A549 treated with AZD9567 at 1 μM for 4 hours (cell line): ENCODE results near the gene TAPBPL. TPM values are rescaled to one million over a fixed set of nuclear protein-coding genes. Genes with fewer than 3 reads are reported as not detected.

Experiments
- total RNA-seq: library from RNA; stranded (reverse); fragments of 200-300 nt; extraction: Qiagen RNA extraction; gene quantifications from 5 replicates; pipeline ENCODE4 v1.2.3, GENCODE V29; 2022; ENCODE audit not compliant: insufficient read depth

The TAPBPL gene, protein sequence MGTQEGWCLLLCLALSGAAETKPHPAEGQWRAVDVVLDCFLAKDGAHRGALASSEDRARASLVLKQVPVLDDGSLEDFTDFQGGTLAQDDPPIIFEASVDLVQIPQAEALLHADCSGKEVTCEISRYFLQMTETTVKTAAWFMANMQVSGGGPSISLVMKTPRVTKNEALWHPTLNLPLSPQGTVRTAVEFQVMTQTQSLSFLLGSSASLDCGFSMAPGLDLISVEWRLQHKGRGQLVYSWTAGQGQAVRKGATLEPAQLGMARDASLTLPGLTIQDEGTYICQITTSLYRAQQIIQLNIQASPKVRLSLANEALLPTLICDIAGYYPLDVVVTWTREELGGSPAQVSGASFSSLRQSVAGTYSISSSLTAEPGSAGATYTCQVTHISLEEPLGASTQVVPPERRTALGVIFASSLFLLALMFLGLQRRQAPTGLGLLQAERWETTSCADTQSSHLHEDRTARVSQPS
- 3.3 to 7.1 TPM (median 3.7 TPM) in 5 replicates for total RNA-seq

GRCh38 chr12:6451348-6452244, at the start of gene TAPBPL:
Gene TAPBPL (plus strand): TSS chr12:6452042. CDS start chr12:6452249, 207 bp downstream.

GRCh38 chr12:6444704-6445688, 6.8 kb upstream of the TAPBPL start, which contains the start of gene CD27:
Gene CD27 (plus strand): TSS chr12:6444955. CDS start chr12:6445096, 141 bp downstream.

DNA sequence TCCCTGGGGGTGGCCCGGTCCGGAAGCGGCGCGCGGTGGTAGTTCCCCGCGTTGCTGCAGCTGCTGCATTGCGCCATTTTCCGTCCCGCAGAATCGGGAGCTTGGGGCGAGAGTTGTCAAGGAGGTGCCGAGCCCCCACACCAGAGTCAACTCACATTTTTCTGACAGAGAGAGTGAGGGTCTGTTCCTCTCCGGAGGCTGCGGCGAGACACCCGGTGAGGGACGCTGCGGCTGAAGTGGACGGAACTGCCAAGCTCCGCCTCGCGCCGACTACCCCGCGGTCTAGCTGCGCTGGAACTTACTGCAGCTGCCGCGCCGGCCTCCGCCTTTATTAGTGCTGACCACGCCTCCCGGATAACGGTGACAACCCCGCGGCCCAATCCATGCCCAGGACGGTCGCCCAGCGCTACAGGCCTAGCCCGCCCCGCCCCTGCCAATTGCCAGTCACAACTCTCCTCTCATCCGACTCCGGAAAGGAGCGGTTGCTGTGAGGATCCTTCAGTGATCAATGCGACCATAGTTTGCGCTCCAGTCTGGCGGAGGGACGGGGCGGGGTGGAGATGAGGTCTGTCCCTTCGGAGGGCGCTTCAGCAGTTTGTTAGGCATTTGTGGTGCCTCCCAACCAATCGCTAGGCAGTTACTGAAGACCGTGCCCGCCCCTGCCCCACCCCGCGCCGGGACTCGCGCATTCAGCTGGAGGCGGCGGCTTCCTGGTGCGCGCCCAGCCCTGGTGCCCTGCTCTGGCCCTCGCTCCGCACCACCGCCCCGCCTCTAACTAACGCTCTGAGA, 18.7 kb downstream of the TAPBPL start, which contains the start of gene VAMP1:
Gene VAMP1 (minus strand): TSS at position 303 of the 789 bp plus-strand sequence. CDS start 146 bp downstream, at position 157.

DNA sequence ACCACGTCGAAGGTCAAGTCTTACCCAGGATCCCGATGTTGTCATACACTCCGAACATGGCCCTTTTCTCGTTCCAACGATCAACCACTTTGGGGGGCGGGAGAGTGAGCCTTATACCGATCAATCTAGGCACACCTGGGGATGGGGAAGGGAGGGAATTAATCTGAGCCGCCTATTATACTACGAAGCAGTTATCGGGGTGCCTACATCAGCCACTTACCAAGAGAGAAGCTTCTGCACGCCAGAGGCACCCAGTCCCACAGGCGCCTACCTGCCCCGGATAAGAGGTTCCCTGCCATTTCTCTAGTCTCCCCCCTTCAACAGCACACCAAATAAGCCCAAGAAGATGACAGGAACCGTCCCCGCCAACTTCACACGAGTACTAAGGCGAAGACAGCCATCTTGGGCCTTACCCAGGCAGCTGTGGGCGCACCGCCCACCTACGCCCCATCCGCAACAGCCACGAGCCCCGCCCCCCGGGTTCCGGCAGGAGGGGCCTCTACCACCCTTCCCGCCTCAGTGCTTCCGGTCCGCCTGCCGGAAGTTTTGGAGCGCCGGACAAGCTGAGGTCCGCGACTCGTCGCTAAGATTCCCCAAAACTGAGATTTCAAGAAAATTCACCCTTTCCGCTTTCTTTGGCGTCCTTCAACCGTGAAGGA, 41.1 kb downstream of the TAPBPL start, which contains the start of gene MRPL51:
Gene MRPL51 (minus strand): TSS at position 425 of the 659 bp plus-strand sequence. CDS start 126 bp downstream, at position 299.

DNA sequence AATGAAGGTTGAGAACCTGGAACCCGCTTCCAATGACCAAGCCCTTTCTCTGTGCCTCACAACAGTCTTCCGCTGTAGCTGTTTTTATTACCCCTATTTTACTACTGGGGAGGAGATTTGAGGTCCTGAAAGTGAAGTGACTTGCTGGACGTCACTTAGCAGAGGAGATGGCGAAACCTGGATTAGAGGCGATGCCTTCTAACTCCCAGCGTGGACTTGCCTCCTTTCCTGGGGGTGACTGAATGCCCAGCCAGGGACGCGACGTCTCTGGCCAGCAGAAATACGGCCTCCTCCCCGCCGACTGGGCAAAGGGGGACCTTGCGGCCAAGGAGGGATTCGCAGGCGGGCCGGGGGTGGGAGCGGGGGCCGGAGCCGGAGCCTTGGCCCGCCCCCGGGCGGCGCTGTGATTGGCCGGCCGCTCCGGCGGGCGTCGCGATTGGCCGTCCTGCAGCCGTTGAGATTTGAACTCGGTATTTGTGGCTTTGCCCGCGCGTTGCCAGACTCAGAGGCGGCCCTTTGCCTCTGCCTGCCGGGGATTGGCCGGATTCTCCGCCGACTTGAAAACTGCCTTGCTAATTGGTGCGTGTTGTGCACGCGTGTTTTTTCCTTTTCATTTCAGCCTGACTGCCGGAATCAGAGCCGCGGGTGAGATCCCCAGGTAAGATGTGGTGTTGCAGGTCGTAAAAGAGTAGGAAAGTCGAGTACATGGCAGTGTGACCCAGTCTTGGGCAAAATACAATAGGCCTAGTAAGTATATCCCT, 41.8 kb downstream of the TAPBPL start, which contains the start of gene NCAPD2:
Gene NCAPD2 (plus strand): TSS at position 606 of the 761 bp plus-strand sequence. CDS start 997 bp downstream, outside the sequence.

Other genes starting within 250 kb of the TAPBPL start
- 0.13 to 1.1 TPM (median 0.20 TPM) in 5 replicates for gene PLEKHG6, start 141.4 kb upstream of the TAPBPL start, total RNA-seq
- gene TNFRSF1A, start 110.0 kb upstream of the TAPBPL start, total RNA-seq = 353 to 773 TPM (median 449 TPM) in 5 replicates
- gene SCNN1A, start 76.5 kb upstream of the TAPBPL start, total RNA-seq = 13.9 to 31.3 TPM (median 14.8 TPM) in 5 replicates
- 185 to 209 TPM (median 207 TPM) in 5 replicates for gene LTBR, start 67.9 kb upstream of the TAPBPL start, total RNA-seq
- gene CD27, start 7.1 kb upstream of the TAPBPL start, total RNA-seq = not detected in 5 replicates
- 11.7 to 15.5 TPM (median 12.8 TPM) in 5 replicates for gene VAMP1, start 18.6 kb downstream of the TAPBPL start, total RNA-seq
- 294 to 317 TPM (median 305 TPM) in 5 replicates for gene MRPL51, start 41.2 kb downstream of the TAPBPL start, total RNA-seq
- gene NCAPD2, start 42.1 kb downstream of the TAPBPL start, total RNA-seq = 52.1 to 60.1 TPM (median 58.2 TPM) in 5 replicates
- 7,420 to 9,416 TPM (median 8,934 TPM) in 5 replicates for gene GAPDH, start 82.5 kb downstream of the TAPBPL start, total RNA-seq
- 1.1 to 1.8 TPM (median 1.4 TPM) in 4 of 5 replicates, not detected in the other for gene IFFO1, start 104.0 kb downstream of the TAPBPL start, total RNA-seq
- gene NOP2, start 116.2 kb downstream of the TAPBPL start, total RNA-seq = 106 to 116 TPM (median 109 TPM) in 5 replicates
- gene CHD4, start 155.3 kb downstream of the TAPBPL start, total RNA-seq = 54.8 to 124 TPM (median 56.2 TPM) in 5 replicates
- gene LPAR5, start 183.9 kb downstream of the TAPBPL start, total RNA-seq = 0.34 to 0.88 TPM (median 0.49 TPM) in 4 of 5 replicates, not detected in the other
- 0.06 to 0.38 TPM (median 0.17 TPM) in 4 of 5 replicates, not detected in the other for gene ACRBP, start 195.4 kb downstream of the TAPBPL start, total RNA-seq
- gene ING4, start 211.1 kb downstream of the TAPBPL start, total RNA-seq = 10.1 to 16.0 TPM (median 13.2 TPM) in 5 replicates
- 39.7 to 58.0 TPM (median 53.1 TPM) in 5 replicates for gene ZNF384, start 237.3 kb downstream of the TAPBPL start, total RNA-seq
- gene PIANP, start 248.8 kb downstream of the TAPBPL start, total RNA-seq = 0.70 to 1.3 TPM (median 0.88 TPM) in 4 of 5 replicates, not detected in the other